ENCODE measurements around the gene CDH4.

GRCh38 chr20:61693055-61693600 is 441.1 kb downstream of the CDH4 start:
- TF ChIP-seq CTCF (optimal IDR thresholded peaks at IDR 0.05 in 1 of 3, IDR thresholded peaks at IDR 0.05 in 1 of 3, conservative IDR thresholded peaks at IDR 0.05 in 1 of 3; ENCODE audit: extremely low read depth in 1 of 3, insufficient read depth in 2 of 3, low read length in 3 of 3) (no peak), EZH2 (IDR thresholded peaks at IDR 0.05; ENCODE audit: low read length) (no peak)

All from keratinocyte (primary cell).